Astrocyte of the hippocampus (primary cell): ENCODE measurements around the gene POR.

Experiments
- DNase-seq: peaks from one replicate; pipeline ENCODE4 v3.0.0; 2011; ENCODE audit warnings: low read depth, low spot score

POR gene

GRCh38 chr7:75951506-75951905, 36.6 kb downstream of the POR start:
- peak; percentile 35 for DNase-seq

GRCh38 chr7:75953431-75953830, 38.5 kb downstream of the POR start:
- no peak for DNase-seq

DNA sequence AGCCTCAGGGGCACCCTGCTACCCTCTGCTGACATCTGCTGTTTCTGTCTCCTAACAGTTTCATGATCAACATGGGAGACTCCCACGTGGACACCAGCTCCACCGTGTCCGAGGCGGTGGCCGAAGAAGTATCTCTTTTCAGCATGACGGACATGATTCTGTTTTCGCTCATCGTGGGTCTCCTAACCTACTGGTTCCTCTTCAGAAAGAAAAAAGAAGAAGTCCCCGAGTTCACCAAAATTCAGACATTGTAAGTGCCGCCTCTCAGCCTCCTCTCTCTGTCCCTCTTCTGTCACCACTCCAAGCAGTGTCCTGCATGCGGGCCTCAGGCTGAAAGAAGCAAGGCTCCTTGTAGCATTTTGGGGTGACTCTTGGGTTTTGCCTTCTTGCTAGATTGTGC, 39.0 kb downstream of the POR start:
- no peak for DNase-seq

DNA sequence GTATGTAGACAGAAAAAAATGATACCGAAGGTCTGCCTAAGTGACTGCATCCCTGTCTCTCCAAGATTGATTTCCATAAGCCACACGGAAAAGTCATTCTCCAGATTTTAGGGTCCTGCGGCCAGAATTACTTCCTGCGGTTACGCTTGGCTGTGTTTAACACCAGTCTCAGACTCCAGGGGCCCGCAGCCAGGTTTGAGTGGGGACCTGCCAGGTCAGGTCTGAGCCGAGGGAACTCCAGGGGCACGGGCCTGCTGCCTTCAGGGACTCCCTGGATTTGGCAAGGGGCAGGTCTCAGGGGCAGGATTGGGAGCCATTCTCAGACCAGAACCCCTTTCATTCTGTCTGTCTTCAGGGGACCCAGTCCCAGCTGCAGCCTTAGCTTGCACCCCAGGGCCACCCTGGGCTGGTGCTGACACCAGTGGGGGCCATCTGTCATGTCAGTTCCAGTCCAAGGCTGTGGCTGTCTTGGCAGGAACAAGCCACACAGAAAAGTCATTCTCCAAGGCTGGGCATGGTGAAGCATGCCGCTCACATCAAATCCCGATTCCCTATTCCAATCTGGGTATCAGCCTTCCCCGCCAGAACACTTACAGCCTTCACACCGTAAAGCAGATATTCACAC, 40.5 kb downstream of the POR start:
- no peak for DNase-seq

DNA sequence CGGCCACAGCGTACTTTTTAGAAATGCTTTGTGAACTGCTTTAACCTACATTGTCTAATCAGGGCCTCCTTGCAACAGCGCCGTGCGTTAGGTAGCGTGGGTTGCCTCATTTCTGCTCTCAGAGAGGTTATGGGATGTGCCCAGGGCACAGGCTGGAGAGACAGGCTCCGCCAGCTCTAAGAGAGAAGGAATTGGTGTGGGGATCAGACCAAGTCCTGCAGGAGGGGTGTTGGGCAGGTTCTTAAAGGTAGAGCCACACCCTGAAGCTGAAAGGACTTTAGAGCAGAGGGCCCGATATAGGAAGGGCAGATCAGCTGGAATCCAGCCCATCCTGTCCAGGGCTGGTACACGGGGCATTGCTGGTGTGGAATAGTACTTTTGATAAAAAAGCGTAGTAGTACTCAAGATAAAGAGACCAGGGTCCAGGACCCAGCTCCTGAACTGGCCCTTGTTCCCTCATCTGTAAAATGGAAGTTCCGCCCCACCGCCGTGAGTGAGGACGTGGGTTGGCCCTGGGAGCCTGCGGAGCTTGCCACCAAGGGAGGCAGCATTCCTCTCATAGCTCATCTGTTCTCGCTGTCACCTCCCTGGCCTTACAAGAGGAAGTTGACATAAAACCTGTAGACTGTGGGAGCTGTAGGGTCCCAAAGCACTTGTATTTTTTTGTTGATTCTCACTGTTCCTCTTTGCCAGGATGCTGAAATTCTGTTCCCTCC, 42.2 kb downstream of the POR start:
- peak; percentile 65 for DNase-seq

DNA sequence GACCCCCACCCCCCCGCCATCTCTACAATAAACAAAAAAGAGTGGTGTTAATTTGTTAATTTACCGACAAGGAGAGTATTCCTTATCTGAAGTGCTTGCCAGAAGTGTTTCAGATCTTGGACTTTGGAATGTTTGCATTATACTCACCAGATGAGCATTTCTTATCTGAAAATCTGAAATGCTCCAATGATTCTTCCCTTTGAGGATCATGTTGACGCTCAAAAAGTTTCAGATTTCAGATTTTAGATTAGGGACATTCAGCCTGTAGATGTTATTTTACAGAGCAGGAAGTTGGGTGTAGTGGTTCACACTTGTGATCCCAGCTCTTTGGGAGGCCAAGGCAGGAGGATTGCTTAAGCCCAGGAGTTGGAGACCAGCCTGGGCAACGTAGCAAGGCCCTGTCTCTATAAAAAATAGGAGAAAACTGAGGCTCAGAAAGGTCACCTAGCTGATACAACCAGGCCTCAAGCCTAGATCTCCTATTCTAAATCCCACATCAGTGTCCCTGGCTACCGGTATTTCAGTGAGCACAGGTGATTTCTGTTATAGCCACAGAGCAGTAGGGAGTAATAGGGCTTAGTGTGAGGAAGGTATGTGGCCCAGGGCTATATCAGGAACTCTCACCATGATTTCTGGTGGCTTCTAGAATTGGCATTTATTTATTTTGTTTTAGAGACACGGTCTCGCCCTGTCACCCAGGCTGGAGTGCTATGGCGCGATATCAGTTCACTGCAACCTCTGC, 44.0 kb downstream of the POR start:
- no peak for DNase-seq

GRCh38 chr7:75960372-75960771, 45.4 kb downstream of the POR start:
- no peak for DNase-seq

GRCh38 chr7:75961218-75961617, 46.3 kb downstream of the POR start:
- DNase-seq = no peak

- DNase-seq = peak; percentile 80
These were observed 47.8 kb downstream of the POR start for GRCh38 chr7:75962607-75963380.

DNA sequence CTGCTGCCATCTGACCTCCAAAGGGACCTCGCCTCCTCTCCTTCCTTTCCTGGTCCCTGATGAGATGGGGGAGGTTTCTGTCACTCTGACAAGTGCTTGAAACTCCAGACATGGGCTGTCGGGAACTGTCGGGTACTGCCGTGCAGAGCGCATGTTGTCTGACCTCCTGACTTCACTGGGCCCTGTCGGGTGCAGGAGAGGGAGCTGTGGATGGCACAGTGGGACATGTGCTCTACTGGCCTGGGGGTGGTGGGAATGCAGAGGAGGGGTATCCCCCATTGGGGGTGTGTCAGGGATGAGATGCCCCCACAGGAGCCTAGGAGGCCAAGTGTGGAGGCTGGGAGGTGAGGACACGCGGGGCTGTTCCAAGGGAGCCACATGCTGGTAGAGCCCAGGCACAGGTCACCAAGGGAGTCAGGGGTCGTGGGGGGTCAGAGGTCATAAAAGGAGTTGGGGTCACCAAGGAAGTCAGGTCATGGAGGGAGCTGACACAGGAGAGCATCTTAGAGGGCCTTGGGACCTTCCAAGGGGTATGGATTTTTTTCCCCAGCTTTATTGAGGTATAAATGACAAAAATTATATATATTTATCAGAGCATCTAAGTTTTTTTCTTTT, 48.5 kb downstream of the POR start:
- peak; percentile 13 for DNase-seq

GRCh38 chr7:75965617-75966016, 50.7 kb downstream of the POR start:
- DNase-seq = no peak

- DNase-seq = peak; percentile 2
These were observed 51.4 kb downstream of the POR start for GRCh38 chr7:75966190-75966961.

DNA sequence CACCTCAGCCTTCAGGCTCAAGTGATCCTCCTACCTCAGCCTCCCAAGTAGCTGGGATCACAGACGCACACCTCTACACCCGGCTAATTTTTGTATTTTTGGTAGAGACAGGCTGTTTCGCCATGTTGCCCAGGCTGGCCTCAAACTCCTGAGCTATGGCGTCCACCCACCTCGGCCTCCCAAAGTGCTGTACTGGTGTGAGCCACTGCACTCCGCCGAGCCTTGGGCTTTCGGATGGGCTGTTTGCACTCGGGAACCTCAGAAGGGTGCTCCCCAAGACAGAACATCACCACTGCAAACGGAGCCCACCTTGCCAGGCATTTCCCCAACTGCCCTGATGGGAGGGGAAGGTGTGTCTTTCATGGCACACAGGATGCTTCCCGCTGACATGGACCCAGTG, 52.1 kb downstream of the POR start:
- DNase-seq = no peak

DNA sequence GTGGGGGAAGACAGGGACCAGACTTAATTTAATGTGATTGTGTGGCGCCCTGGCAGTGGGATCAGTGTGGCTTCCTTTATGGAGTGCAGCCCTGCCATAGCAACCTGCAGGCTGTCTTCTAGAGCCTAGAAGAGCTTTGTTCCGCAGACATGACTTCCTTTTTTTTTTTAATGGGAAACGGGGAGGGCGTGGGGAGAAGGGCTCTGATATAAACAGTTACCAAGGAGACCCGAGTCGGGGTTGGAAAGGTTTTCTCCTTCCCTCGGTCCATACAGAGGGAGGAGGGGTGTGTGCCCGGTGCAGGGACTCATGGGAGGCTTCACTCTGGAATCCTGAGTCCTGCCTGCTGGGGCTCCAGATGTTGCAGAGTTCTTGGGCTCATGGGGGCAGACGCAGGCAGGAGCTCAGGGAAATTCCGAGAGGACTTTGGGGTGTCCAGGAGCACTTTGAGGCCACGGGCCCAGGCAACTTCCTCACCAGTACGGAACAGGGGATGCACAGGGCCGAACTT, 52.6 kb downstream of the POR start:
- DNase-seq = peak; percentile 22

DNA sequence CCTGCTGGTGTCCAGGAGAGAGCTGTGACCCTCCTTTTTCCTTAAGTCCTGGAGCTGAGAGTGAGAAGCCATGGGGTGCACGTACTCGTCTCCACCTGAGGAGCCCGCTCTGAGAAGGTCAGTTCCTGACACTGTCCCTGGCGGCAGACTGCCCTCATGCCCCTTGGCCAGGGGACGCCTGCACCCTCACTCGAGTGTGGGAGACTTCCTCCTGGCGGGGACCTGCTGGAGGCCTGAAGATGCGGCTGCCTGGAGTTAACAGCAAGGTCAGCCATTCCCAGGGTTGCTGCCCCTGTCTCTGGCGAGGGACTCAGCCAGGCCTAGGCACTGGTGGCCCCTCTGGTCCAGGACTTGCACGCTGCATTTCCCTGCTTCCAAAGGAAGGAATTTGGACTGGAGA, 53.1 kb downstream of the POR start:
- no peak for DNase-seq

DNA sequence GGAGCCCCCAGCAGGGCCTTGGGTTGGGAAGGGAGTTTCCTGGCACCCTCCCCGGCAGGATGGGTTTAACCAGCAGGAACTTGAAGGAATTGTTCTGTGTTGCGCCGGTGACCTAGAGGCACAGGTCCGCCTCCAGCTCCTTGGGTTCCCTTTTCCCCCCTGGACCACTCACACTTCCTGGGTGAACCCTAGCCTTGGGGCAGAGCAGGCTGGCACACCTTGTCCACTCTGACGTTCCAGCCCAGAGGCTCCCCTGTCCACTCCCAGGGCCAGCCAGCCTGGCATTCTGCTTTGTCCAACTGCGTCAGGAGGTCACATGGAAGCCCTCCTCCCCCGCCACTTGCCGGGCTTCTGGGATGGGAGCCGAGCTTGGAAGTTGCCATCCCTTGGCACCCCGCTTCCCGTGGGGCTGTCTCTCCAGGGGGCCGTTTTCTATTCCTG, 53.6 kb downstream of the POR start:
- DNase-seq = no peak

- peak; percentile 3 for DNase-seq
These were observed 54.2 kb downstream of the POR start for GRCh38 chr7:75969182-75969581.

DNA sequence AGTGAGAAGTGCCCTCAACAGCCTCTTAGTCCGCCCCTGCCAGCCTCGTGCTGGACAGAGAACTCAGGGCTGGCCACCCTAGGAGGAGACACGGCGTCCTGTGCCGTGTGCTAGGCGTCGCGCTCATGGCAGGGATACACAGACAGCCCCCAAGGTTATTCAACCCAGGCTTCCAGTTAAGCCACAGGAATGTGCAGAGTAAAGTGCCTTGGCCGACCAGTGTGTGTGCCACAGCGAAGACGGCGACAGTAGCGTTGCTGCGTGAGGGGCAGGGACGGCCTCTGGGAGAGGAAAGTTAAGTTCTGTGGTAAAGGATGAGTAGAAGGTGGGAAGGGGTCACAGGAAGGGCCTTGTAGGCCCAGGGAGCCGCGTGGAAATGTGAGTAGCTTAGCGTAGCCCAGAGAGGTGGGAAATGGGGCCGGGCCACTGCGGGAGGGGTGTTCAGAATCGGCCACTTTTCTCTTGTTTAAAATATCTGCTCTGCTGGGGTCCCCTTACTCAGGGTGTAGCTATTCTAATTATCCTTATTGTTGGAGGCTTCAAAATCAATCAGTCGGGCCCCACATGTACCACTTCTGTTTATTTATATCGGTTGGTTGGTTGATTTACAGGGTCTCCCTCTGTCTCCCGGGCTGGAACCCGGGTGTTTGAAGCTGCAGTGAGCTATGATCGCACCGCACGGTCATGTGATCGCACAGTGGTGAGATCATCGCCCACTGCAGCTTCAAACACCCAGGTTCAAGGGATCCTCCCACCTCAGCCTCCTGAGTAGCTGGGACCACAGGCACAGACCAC, 54.9 kb downstream of the POR start:
- DNase-seq = peak; percentile 57

GRCh38 chr7:75971309-75971960, 56.5 kb downstream of the POR start:
- no peak for DNase-seq
